NCI-H460 (cell line): ENCODE measurements around the gene APBB1IP. TPM values are rescaled to one million over a fixed set of nuclear protein-coding genes. Genes with fewer than 3 reads are reported as not detected.
"Not testable (repeated sequence)": the region's sequence is repeated elsewhere in the genome, so short reads cannot be mapped to it uniquely, and the experiment has no call there.

ENCODE experiments used
- DNase-seq: peaks from one replicate; pipeline ENCODE4 v3.0.0-alpha.2; 2016; ENCODE audit warnings: low read depth; ENCODE audit errors: extremely low read depth
- total RNA-seq: library from RNA; depleted of rRNA; stranded (reverse); fragments of >200 nt; shearing (Covaris generic); gene quantifications from 2 replicates; pipeline ENCODE4 v1.2.3, GENCODE V29; 2014

APBB1IP gene
- total RNA-seq, 1 experiment from 2014 or later: not detected

DNA sequence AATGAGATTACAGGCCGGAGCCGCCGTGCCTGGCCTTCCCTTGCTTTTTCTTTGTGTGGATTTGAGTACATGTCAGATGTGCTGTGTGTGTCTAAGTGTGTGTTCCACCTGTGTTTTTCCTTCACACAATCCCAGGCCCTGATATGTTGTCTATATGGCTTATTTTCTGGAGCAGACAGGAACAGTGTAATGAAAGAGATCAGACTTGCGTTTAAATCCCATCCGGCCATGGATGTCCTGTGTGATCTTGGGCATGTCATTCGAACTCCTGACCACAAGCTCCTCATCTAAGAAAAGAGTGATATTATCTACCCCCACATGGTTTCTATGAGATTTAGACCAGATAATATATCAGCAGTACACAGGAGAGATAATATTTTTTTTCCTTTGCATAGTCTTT, 37.2 kb downstream of the APBB1IP start:
- DNase-seq: no peak

DNA sequence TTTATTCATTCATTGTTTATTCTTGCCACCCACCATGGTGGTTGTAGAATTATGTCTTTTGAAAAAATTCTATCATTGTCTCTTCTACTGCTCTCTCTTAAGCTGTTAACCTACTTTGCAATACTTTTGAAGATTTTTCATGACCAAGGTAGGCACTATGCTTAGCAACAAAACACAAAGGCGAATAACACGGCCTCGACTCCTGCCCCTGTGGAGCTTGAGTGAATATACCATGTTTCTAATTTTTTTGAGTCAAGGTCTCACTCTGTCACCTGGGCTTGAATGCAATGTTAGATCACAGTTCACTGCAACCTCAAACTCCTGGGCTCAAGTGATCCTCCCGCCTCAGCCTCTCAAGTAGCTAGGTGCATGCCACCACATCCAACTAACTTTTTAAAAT, 39.4 kb downstream of the APBB1IP start:
- no peak for DNase-seq

DNA sequence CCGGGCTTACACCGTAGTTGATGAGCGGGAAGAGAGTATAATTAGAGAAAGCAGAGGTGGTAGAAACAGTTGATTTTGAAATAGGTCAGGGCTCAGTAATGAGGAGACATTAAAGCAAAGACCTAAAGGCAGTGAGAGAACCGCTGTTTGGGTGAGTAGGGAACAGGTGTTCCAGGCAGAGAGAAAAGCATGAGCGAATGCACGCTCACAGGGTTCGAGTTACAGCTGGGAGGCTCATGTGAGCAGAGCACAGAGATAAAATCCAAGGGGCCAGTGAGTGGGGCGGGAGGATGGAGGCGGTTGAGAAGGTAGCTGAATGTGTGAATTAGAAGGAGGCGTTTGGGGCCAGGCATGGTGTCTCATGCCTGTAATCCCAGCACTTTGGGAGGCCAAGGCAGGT, 39.9 kb downstream of the APBB1IP start:
- no peak for DNase-seq

DNA sequence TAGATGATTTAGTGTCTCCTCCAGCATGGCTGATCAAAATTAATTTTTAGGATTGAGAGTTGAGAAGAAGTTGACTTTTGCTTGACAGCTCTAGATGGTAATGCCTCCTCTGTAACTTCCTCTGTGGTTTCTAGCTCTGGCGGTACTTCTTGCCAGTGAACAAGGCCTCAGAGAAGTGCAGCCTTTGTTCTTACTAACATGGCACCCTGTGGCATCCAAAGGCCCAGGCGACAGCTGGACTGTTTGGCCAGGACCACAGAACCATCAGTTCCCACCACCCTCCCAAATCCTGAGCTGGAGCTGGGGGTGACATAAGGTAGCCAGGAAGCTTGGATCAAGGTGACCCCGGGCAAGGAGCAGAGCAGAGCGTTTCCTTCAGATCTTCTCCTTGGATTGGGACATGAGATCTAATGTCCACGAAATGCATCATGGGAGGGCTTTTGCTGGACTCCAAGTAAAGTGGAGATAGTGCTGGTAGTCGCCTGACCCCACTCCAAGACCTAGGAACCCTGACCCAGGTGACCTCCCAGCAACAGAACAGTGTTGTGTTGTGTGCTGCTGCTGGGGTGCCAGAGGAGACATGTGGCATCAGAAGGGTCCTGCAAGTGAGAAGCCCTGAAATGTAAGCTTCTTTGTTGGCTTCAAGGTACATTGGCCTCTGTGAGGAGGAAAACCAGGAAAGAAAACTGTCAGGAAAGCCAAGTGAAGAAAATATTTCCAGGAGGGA, 41.8 kb downstream of the APBB1IP start:
- DNase-seq: no peak

DNA sequence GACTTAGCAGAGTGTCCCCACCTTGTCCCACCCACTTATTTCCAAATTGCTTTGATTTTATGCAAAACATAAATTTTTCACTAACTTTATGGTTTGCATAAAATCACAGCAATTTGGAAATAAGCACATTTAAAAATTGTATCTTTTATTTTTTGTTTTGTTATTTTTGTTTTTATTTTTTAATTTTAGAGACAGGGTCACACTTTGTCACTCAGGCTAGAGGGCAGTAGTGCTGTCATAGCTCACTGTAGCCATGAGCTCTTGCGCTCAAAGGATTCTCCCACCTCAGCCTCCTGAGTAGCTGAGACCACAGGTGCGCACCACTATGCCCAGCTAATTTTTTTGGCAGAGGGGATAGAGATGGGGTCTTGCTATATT, 43.2 kb downstream of the APBB1IP start:
- DNase-seq: no peak

DNA sequence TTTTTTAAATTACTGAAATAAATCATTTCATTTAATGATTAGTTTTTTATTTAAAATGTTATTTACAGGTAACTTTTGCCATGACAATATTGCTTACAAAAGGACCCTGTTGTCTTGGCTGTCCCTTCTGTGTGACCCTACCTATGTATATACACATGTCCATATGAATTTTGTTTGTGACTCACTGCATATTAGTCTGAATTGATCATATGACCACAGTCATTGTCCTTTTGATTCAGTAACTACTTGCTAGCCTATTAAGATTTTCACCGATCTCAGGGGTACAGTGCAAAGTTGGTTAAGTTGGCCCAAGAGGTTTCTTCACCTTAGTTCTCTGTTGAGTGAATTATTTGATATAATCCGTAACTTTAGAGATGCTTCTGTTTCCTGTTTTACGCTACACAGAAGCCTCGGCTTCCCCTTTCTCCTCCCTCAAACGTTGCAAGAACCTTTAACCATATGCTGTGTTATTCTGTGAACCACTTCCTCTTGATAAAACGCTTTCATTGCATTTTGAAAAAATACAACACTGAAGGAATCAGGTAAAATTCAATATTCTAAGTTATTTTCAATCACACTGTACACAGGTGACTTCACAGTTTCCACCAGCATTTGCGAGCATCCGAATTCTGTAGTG, 43.9 kb downstream of the APBB1IP start:
- DNase-seq: no peak

DNA sequence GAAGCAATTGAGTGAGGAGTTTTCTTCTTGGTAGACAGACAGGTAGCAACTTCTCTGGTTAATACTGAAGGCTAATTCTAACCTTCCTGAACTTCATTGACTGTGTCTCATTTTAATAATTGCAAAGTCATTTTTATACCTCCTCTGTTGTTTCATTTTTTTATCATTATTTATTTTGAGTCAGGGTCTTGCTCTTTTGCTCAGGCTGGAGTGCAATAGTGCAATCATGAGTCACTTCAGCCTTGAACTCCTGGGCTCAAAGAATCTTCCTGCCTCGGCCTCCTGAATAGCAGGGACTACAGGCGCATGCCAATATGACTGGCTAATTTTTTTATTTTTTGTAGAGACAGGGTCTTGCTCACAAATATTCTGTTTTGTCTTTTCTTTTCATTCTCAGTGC, 45.4 kb downstream of the APBB1IP start:
- no peak for DNase-seq

DNA sequence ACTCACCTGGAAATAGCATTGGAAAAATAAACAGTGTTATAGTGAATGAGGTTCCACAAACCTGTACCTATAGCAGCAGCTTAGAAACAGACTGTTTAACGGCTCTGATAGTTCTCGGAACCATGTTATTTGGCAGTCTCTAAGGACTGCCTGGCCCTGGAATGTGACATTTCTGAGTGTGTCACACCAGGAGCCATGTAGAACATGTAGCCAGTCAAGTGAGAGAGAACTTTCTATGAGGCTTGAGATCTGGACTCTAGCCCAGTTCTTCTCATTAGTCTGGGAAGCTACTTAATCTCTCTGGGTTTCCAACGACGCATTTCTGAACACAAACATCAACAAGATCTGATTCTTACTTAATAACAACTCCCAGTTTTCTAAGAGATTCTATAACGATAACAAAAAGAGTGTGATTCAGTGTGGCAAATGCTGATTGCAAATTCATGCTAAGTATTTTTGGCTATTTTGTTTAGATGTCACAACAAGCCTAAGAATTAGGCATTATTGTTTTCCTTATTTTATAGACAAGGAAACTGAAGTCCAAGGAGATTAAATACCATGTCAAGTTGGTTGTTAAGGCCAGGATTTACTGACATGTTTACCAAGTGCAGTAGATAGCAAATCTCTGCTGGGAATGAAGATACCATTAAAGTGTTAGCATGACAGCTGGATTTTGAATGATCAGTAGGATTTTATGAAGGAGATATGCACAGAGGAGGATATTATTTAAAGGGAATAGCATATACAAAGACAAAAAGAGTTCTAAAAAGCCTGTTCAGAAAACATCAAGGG, 47.2 kb downstream of the APBB1IP start:
- peak; percentile 1 for DNase-seq

DNA sequence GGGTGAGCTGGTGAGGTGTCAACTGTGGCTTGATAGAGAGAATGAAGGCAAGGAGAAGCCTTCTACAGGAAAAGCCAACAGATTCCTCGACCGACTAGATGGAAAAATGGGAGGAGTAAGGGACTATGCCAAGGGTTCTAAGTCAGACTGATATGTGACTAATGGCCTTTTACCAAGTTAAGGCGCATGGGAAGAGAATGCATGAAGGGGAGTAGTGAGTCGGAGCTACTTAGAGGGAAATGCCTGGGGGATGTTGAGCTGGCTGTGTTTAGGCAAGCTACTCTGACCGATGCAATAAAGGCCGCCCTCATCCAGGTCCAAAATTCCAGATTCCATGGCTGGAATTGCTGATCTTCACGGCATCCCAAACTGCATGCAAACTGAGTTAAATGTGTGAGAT, 48.2 kb downstream of the APBB1IP start:
- peak; percentile 26 for DNase-seq

DNA sequence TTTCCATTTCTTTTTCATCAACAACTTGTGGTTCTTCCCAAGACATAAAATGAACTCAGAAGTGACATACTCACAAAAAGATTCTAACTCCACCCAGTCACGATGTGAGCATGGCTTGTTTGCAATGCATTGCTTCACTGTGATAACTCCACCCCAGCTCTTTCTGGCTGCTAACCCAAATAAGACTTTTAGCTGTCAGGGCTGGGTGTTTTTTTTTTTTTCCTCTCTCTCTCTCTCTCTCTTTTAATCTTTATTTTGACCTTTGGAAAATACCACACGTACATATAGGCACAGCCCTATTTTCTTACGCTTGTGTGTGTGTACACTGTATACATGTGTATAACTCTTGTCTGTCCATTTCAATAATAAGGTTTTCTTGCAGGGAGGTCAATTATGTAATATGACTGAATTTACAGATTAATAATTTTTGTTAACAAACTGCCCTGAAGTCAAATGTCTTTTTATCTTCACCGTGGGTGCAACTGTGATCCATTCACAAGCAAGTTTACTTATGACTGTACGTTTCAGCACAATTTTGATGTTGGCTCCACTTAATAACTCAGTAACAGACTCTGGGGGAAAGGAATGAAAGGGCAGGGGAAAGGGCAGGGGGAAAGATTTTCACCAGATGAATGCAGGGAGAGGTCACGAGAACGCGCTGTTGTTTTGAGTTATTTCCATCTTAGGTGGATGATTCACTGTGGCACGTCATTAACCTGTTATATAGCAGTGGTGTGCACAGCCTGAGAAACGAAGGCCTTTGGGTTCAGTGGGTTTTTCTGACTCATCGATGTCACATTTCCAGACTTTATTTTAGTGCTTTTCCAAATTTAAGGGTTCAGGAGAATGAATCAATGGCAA, 49.1 kb downstream of the APBB1IP start:
- peak; percentile 60 for DNase-seq

DNA sequence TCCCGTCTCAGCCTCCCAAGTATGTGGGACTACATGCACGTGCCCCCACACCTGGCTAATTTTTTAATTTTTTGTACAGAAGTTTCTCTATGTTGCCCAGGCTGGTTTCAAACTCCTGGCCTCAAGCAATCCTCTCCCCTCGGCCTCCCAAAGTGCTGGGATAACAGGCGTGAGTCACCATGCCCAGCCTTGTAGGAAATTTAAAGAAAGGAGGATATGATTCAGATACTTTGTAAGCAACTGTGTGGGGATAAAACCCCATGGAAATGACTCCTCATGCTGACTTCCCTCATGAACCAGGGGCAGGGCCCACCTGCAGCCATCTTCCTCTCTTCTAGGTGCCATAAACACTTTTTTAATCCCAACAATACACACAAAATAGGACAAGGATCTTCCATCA, 50.2 kb downstream of the APBB1IP start:
- no peak for DNase-seq

DNA sequence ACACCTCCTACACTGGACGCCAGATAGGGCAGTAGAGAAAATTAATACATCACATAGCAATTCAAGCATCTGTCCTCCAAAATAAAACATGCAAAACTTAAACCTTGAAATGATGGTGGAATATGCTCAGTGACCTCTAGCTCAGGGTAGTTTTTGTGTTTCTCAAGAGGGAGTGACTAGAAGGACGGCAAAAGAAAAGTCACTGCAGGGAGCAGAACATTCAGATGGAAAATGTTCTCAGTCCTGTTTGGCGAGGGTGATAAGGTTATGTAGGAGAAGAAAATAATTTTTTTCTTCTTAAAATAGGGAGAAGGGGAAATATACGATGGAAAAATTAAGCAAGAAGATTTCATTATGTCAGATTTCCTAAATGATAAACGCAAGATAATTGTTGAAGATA, 50.9 kb downstream of the APBB1IP start:
- no peak for DNase-seq

DNA sequence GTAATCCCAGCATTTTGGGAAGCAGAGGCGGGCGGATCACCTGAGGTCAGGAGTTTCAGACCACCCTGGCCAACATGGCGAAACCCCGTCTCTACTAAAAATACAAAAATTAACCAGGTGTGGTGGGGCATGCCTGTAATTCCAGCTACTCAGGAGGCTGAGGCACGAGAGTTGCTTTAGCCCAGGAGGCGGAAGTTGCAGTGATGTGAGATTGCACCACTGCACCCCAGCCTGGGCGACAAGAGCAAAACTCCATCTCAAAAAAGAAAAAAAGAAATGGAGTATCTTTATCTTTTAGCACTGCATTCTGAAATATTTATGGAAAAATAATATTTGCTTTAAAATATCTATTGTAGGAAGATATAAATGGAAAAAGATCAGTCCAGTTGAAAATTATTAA, 52.2 kb downstream of the APBB1IP start:
- DNase-seq: not testable (repeated sequence)

DNA sequence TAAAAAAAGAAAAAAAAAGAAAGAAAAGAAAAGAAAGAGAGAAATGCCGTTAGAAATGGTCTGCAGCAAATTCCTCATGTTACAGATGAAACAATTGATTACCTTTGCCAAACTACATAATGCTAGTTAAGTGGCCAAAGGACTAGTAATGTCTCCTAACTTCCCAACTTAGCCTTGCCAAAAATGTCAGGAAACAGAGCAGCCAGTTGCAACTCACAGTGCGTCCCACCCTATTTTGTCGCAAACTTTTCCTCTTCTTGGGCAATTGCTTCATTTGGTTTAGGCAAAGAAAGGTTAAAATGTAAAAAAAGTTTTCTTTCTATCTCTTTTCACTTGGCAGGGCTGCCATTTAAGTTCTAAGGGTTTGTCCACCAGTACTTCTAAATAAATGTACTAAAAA, 53.1 kb downstream of the APBB1IP start:
- DNase-seq: no peak

DNA sequence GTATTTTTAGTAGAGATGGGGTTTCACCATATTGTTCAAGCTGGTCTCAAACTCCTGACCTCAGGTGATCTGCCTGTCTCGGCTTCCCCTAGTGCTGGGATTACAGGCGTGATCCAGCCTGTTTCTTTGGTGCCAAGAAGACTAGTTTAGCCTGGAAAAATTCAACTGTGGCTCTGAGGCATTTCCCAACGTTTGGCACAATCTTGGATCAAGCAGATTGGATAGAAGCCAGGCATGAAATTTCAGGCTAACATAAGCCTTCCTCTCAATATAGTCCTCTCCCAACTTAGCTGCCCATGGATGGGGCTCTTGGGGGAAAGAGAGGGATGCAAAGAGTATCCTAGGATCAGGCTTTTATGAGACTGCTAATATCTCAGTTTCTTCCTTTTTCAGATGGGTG, 53.8 kb downstream of the APBB1IP start:
- no peak for DNase-seq

DNA sequence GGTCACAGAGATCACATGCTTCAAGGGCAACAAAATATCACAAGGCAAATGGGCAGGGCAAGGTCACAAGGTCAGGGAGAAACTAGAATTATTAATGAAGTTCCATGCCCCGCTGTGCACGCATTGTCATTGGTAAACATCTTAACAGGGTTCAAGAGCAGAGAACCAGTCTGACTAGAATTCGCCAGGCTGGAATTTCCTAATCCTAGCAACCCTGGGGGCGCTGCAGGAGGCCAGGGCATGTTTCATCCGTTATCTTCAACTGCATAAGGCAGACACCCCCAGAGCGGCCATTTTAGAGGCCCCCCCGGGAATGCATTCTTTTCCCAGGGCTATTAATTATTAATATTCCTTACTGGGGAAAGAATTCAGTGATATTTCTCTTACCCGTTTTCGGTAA, 54.6 kb downstream of the APBB1IP start:
- not testable (repeated sequence) for DNase-seq

DNA sequence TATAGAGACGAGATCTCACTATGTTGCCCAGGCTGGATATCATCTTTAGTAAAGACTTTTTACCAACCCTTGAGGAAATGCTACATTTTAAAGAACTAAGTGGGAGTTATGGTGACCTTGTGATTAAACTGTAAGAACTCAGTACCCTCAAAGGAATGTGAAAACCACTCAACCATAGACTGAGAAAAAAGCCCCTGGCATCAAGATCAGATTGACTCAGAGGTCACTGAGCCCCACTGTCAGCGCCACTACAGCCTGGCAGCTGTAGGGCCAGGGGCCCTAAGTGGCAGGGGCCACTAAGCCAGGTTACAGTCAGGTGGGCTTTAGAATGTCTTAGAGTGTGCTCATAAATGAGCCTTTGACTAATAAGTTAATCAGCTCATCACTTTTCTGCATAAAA, 55.9 kb downstream of the APBB1IP start:
- DNase-seq: no peak

DNA sequence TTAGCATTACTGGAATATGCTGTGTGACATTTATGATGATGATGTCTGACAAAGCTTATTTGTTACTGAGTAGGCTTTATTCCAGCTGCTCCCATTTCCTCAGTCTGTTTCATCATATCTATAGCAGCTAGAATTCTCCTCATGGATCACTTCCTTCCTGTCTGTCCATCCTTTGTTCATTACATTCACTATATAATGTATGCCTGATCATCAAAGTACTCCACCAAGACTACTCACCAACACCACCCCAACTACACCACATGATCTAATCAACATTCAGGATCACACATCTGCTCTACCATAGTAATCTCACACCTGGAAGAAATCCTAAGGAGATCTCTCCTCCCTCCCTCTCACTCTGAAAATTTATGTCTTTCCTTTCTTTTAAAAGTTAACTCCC, 61.3 kb downstream of the APBB1IP start:
- DNase-seq: no peak

DNA sequence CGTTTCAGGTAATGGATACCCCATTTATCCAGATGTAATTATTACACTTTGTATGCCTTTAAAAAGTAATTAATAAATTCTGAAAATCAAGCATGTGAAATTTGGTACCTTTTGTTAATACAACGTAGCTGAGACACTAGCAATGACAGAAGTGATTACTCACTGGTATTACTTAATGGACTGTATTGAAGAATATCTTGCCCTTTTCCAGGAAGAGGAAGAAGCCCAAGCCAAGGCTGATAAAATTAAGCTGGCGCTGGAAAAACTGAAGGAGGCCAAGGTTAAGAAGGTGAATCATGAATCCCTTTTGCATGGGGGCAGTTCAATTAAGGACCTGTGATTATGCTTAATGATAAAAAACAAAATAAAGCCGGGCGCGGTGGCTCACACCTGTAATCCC, 64.8 kb downstream of the APBB1IP start:
- no peak for DNase-seq

DNA sequence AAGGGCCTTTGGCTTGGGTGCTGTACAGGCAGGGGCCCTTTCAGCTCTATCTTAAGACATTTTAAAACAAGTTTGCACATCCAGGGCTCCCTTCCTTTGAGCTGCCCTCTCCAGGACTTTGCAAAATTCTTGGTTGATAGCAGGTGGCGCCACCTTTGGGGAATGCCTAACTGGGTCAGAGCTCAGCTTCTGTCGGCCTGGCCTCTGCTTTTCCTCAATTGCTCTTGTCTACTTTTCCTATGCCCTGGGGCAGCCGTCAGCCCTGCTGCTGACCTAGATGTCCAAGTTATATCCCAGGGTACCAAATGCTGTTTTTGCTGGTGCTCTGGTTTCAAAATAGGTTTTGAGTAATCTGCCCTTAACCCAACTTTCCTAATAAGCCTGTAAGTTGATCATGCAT, 65.8 kb downstream of the APBB1IP start:
- no peak for DNase-seq

DNA sequence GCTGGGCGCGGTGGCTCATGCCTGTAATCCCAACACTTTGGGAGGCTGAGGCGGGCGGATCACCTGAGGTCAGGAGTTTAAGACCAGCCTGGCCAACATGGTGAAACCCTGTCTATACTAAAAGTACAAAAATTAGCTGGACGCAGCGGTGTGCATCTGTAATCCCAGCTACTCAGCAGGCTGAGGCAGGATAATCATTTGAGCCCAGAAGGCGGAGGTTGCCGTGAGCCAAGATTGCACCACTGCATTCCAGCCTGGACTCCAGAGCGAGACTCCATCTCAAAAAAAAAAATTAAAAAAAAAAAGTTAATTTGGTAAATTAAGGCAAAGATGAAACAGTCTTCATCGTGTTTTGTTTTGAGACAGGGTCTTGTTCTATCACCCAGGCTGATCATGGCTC, 66.3 kb downstream of the APBB1IP start:
- DNase-seq: not testable (repeated sequence)
